ENCODE results near the gene BEX2.
"Not testable (repeated sequence)": the region's sequence is repeated elsewhere in the genome, so short reads cannot be mapped to it uniquely, and the experiment has no call there.

The BEX2 gene

GRCh38 chrX:103310555-103311398 lies at the start of gene BEX2:
BEX2 (minus strand) TSS chrX:103310990; CDS start chrX:103309976, 1,014 bp downstream.
- peak; percentile 23 to 39 (median 33) for DNase-seq (ENCODE audit: low read depth in 2 of 3, low spot score in 2 of 3)

GRCh38 chrX:103360092-103360491 lies 49.3 kb upstream of the BEX2 start:
- no peak for DNase-seq (ENCODE audit: low read depth in 2 of 3, low spot score in 2 of 3)

GRCh38 chrX:103359605-103360004 lies 48.8 kb upstream of the BEX2 start:
- not testable (repeated sequence) for DNase-seq (ENCODE audit: low read depth in 2 of 3, low spot score in 2 of 3)

GRCh38 chrX:103357871-103358270 lies 47.1 kb upstream of the BEX2 start:
- no peak for DNase-seq (ENCODE audit: low read depth in 2 of 3, low spot score in 2 of 3)

GRCh38 chrX:103356858-103357257 lies 46.1 kb upstream of the BEX2 start:
- no peak for DNase-seq (ENCODE audit: low read depth in 2 of 3, low spot score in 2 of 3)

GRCh38 chrX:103356130-103356798 lies 45.5 kb upstream of the BEX2 start, which contains the start of gene TCEAL9:
TCEAL9 (plus strand) TSS chrX:103356506; CDS start chrX:103357685, 1,179 bp downstream.
- no peak for DNase-seq (ENCODE audit: low read depth in 2 of 3, low spot score in 2 of 3)

- no peak for DNase-seq (ENCODE audit: low read depth in 2 of 3, low spot score in 2 of 3)
Observed at GRCh38 chrX:103347682-103348397, 37.0 kb upstream of the BEX2 start.

GRCh38 chrX:103344606-103345005 lies 33.8 kb upstream of the BEX2 start:
- DNase-seq (ENCODE audit: low read depth in 2 of 3, low spot score in 2 of 3), result no peak

- no peak for DNase-seq (ENCODE audit: low read depth in 2 of 3, low spot score in 2 of 3)
Observed at GRCh38 chrX:103343105-103343504, 32.3 kb upstream of the BEX2 start.

GRCh38 chrX:103338663-103339062 lies 27.9 kb upstream of the BEX2 start:
- no peak for DNase-seq (ENCODE audit: low read depth in 2 of 3, low spot score in 2 of 3)

- no peak for DNase-seq (ENCODE audit: low read depth in 2 of 3, low spot score in 2 of 3)
Observed at GRCh38 chrX:103330681-103331288, 20.0 kb upstream of the BEX2 start.

GRCh38 chrX:103329991-103330390 lies 19.2 kb upstream of the BEX2 start, which contains the start of gene TCEAL7:
TCEAL7 (plus strand) TSS chrX:103330239; CDS start chrX:103331404, 1,165 bp downstream.
- no peak for DNase-seq (ENCODE audit: low read depth in 2 of 3, low spot score in 2 of 3)

GRCh38 chrX:103311399-103311780 lies 600 bp upstream of the BEX2 start:
- no peak for DNase-seq (ENCODE audit: low read depth in 2 of 3, low spot score in 2 of 3)

- DNase-seq (ENCODE audit: low read depth in 2 of 3, low spot score in 2 of 3), result no peak
Observed at GRCh38 chrX:103309860-103310554, 783 bp downstream of the BEX2 start.

- DNase-seq (ENCODE audit: low read depth in 2 of 3, low spot score in 2 of 3), result not testable (repeated sequence)
Observed at GRCh38 chrX:103305666-103306065, 5.1 kb downstream of the BEX2 start.

- no peak for DNase-seq (ENCODE audit: low read depth in 2 of 3, low spot score in 2 of 3)
Observed at GRCh38 chrX:103304705-103305104, 6.1 kb downstream of the BEX2 start.

GRCh38 chrX:103293118-103293517 lies 17.7 kb downstream of the BEX2 start:
- no peak for DNase-seq (ENCODE audit: low read depth in 2 of 3, low spot score in 2 of 3)

GRCh38 chrX:103279624-103280023 lies 31.2 kb downstream of the BEX2 start:
- no peak for DNase-seq (ENCODE audit: low read depth in 2 of 3, low spot score in 2 of 3)

- DNase-seq (ENCODE audit: low read depth in 2 of 3, low spot score in 2 of 3), result no peak
Observed at GRCh38 chrX:103276581-103277002, 34.2 kb downstream of the BEX2 start, which contains the start of gene TCEAL5. TCEAL5 (minus strand) TSS chrX:103276750; CDS start chrX:103274563, 2,187 bp downstream.

GRCh38 chrX:103275947-103276567 lies 34.7 kb downstream of the BEX2 start:
- DNase-seq (ENCODE audit: low read depth in 2 of 3, low spot score in 2 of 3), result no peak

All from activated CD8-positive, alpha-beta memory T cell treated with anti-CD3 and anti-CD28 coated beads for 48 hours (primary cell).